GM23248 (cell line): ENCODE data around the gene CHST13. TPM values are rescaled to one million over a fixed set of nuclear protein-coding genes. Genes with fewer than 3 reads are reported as not detected.

ENCODE experiments used
- DNase-seq: peaks from one replicate; pipeline ENCODE4 v3.0.0-alpha.2; 2015
- H2AFZ ChIP-seq: fragments of 200-600 bp; sonication (generic); 2 replicates; pipeline ENCODE4 v1.6.1; 2016; ENCODE audit warnings: antibody characterized with exemption
- H3F3A ChIP-seq: fragments of 200-600 bp; sonication (generic); 2 replicates; pipeline ENCODE4 v1.6.1; 2016; ENCODE audit warnings: mild to moderate bottlenecking, antibody characterized with exemption, mixed run types; ENCODE audit not compliant: insufficient read depth
- H3K27ac ChIP-seq: fragments of 200-600 bp; sonication (generic); 2 replicates; pipeline ENCODE4 v1.5.1; 2016; ENCODE audit warnings: mild to moderate bottlenecking
- H3K27me3 ChIP-seq: fragments of 200-600 bp; sonication (generic); replicated peaks from 2 replicates; pipeline ENCODE4 v1.6.1; 2016; ENCODE audit warnings: mild to moderate bottlenecking; ENCODE audit not compliant: insufficient read depth
- H3K36me3 ChIP-seq: fragments of 200-600 bp; sonication (generic); 2 replicates; pipeline ENCODE4 v1.6.1; 2016; ENCODE audit warnings: low read depth, mild to moderate bottlenecking
- H3K4me1 ChIP-seq: fragments of 200-600 bp; sonication (generic); 2 replicates; pipeline ENCODE4 v1.6.1; 2016; ENCODE audit warnings: mild to moderate bottlenecking; ENCODE audit not compliant: insufficient read depth
- H3K4me2 ChIP-seq: fragments of 200-600 bp; sonication (generic); one replicate; pipeline ENCODE4 v1.6.1; 2016; ENCODE audit warnings: mild to moderate bottlenecking; ENCODE audit not compliant: unreplicated experiment
- H3K4me3 ChIP-seq: fragments of 200-600 bp; sonication (generic); 2 replicates; pipeline ENCODE4 v1.5.1; 2016; ENCODE audit warnings: mild to moderate bottlenecking
- H3K79me2 ChIP-seq: fragments of 200-600 bp; sonication (generic); 2 replicates; pipeline ENCODE4 v1.6.1; 2016; ENCODE audit warnings: mild to moderate bottlenecking; ENCODE audit not compliant: insufficient read depth
- H3K9ac ChIP-seq: fragments of 200-600 bp; sonication (generic); 2 replicates; pipeline ENCODE4 v1.6.1; 2016; ENCODE audit warnings: mild to moderate bottlenecking
- H3K9me2 ChIP-seq: fragments of 200-600 bp; sonication (generic); 2 replicates; pipeline ENCODE4 v1.6.1; 2016; ENCODE audit warnings: mixed run types, mild to moderate bottlenecking, moderate library complexity; ENCODE audit not compliant: insufficient read depth
- H3K9me3 ChIP-seq: fragments of 200-600 bp; sonication (generic); one replicate; pipeline ENCODE4 v1.6.1; 2017; ENCODE audit warnings: low read depth
- H4K20me1 ChIP-seq: fragments of 200-600 bp; sonication (generic); 2 replicates; pipeline ENCODE4 v1.6.0; 2016; ENCODE audit not compliant: insufficient read depth
- EZH2 ChIP-seq: fragments of 200-600 bp; sonication (generic); IDR thresholded peaks from 2 replicates; pipeline ENCODE4 v1.6.1; 2018; ENCODE audit warnings: antibody characterized with exemption, mild to moderate bottlenecking; ENCODE audit not compliant: insufficient read depth, poor library complexity, severe bottlenecking
- EZH2phosphoT487 ChIP-seq: fragments of 200-600 bp; sonication (generic); IDR thresholded peaks from 2 replicates; pipeline ENCODE4 v1.6.1; 2018; ENCODE audit warnings: antibody characterized with exemption, moderate library complexity, mild to moderate bottlenecking, low read depth; ENCODE audit not compliant: insufficient read depth
- WGBS, 2 experiments: methylation state at CpG; one replicate each; pipeline ENCODE4 v1.1.6; 2015 to 2017; ENCODE audit warnings: low lambda C conversion rate in 2 of 2, low coverage in 1 of 2; ENCODE audit errors: missing lambda C conversion rate in 2 of 2; 5-methylcytosine and 5-hydroxymethylcytosine counted together
- in situ Hi-C: fragments of 300-500 bp; cut with MboI; formaldehyde crosslinking; loops from 2 replicates; pipeline ENCODE4 v1.15.0; 2020
- polyA plus RNA-seq: library from polyadenylated mRNA; unstranded; fragments of >200 nt; fragmentation: Nextera tagmentation; extraction: Ambion mirVana; gene quantifications from 2 replicates; pipeline ENCODE4 v1.2.1, GENCODE V29; 2016
- total RNA-seq: library from RNA; depleted of rRNA; stranded (reverse); fragments of >200 nt; shearing (Covaris generic); gene quantifications from 2 replicates; pipeline ENCODE4 v1.2.3, GENCODE V29; 2014

CHST13 gene
- total and polyA plus RNA-seq, 2 experiments from 2014 or later = 0.11 TPM; not detected in 1

DNA sequence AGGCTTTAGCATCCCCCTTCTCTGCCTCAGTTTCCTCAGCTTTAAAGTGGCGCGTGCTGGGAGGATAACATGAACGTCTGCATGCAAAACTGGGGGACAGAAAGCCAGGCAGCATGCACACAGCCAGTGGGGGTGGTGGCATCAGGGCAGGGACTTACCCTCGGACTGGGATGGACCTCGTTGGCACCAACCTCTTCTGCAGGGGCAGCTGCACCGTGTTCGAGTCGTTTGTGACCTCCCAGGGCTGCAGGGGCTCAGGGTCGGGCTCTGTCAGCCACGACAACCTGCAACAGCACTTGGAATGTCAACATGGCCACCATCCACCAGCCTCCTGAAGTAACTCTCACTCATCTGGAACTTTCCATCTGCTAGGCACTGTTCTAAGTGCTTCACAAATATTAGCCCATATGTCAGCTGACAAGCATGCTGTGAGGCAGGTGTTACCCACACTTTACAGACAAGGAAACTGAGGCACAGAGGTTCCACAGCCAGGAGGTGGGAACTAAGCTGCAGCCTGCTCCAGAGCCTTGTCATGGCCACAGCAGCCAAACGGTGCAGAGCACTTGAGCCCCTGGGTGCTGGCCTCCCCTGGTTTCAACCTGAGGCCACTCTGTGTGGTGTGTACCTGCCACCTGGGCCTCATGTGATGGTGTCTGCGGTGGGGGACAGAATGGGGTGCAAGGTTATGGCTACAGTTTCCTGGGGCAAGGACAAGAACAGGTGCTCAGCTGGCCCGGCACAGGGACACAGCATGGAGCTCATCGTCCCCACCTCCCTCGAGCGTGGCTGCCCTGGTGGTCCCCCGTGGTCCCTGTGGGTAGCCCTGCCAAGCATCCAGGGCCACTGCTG, 28.1 kb downstream of the CHST13 start:
- H3K4me2 ChIP-seq = no peak overlapping the region
- TF ChIP-seq EZH2 = no peak
- TF ChIP-seq EZH2phosphoT487 = no peak
- no peak overlapping the region for H3K27ac ChIP-seq
- H4K20me1 ChIP-seq = no peaks in the 10 kb centered on the region
- no peaks in the 10 kb centered on the region for H3K9me2 ChIP-seq
- no peaks in the 10 kb centered on the region for H3K4me1 ChIP-seq
- 50 to 56% methylated on average over 14 to 16 of the region's 17 CpGs for WGBS, 2 experiments
- no peak overlapping the region for H2AFZ ChIP-seq
- H3K4me3 ChIP-seq = no peak overlapping the region
- no peaks in the 10 kb centered on the region for H3K27me3 ChIP-seq
- no peak overlapping the region for H3K9ac ChIP-seq
- no peaks in the 10 kb centered on the region for H3F3A ChIP-seq
- in situ Hi-C loops = no loop called here
- H3K9me3 ChIP-seq = no peaks in the 10 kb centered on the region
- no peaks in the 10 kb centered on the region for H3K79me2 ChIP-seq
- H3K36me3 ChIP-seq = no peaks in the 10 kb centered on the region
- DNase-seq = no peak

DNA sequence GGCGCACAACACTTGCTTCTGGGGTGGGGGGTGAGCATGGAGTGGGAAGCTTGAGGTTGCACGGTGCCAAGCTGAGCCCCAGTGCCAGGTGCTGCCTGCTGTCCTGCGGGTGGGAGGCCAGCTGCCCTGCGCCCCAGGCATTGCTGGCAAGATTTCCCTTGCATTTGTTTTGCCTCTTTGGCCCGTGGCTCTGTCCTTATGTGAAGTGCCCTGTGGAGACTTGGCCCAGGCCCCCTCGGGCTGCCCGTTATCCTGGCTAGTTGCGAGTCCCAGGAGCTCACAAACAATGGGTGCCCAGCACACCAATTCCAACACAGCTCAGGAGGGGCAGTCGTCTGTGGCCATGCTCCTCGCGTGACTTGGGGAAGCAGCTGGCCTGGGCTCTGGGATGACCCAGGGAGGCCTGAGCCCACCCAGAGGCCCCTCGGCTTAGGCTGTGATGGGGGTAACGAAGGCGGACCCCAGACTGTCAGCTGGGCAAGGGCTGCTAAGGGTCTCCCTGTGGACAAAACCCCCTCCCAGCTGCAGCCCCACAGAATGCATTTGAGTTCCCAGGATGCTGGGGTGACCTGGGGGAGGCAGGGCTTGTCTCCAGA, 28.8 kb downstream of the CHST13 start:
- 66 to 67% methylated on average over 14 of the region's 14 CpGs for WGBS, 2 experiments
- Histone ChIP-seq H3K4me1 (no peaks in the 10 kb centered on the region), H3K27me3 (no peaks in the 10 kb centered on the region), H3K4me3 (no peak overlapping the region), H2AFZ (no peak overlapping the region), H3K27ac (no peak overlapping the region), H3K9ac (no peak overlapping the region), H3K9me2 (no peaks in the 10 kb centered on the region), H3K4me2 (no peak overlapping the region), H3K9me3 (no peaks in the 10 kb centered on the region), H3K36me3 (no peaks in the 10 kb centered on the region), H3F3A (no peaks in the 10 kb centered on the region), H4K20me1 (no peaks in the 10 kb centered on the region), H3K79me2 (no peaks in the 10 kb centered on the region)
- DNase-seq = no peak
- in situ Hi-C loops = no loop called here
- TF ChIP-seq EZH2phosphoT487 (no peak), EZH2 (no peak)

DNA sequence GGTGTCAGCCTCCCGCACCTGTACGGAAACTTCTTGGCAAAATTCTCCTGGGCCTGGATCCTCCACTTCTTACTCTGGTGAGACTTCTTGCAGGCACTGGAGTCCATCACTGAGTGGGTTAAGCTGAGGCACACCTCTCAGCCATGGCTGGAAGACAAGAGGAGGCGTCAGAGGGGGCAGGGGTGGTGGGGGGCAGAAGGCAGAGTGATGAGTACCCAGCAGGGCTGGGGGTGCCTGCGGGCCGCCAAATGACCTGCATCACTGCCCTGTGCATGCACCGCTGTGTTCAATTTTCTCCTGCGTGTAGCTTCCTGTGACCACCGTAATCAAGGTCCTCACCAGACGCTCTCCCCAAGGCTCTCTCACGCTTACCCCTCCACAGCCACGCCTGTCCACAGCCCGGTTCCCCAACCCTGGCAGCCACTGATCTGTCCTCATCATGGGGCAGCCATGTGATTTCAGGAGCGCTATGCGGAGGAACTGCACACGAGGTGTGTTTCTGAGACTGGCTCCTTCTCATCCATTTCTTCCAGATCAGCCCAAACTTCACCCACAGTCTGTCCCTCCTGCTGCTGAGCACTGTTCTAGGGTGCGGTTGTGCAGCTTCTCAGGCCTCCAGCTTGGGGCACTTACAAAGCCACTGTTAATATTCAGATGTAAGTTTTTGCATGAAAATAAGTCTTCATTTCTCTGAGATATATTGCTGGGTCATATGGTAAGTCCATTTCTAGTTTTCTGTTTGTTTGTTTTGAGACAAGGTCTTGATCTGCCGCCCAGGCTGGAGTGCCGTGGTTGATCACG, 29.5 kb downstream of the CHST13 start:
- Histone ChIP-seq H2AFZ (no peak overlapping the region), H3K9me2 (no peaks in the 10 kb centered on the region), H3K36me3 (no peaks in the 10 kb centered on the region), H3K4me3 (no peak overlapping the region), H3F3A (no peaks in the 10 kb centered on the region), H3K9me3 (no peaks in the 10 kb centered on the region), H3K79me2 (no peaks in the 10 kb centered on the region), H4K20me1 (no peaks in the 10 kb centered on the region), H3K9ac (no peak overlapping the region), H3K4me2 (no peak overlapping the region), H3K27ac (no peak overlapping the region), H3K27me3 (no peaks in the 10 kb centered on the region), H3K4me1 (no peaks in the 10 kb centered on the region)
- WGBS, 2 experiments = 70 to 72% methylated on average over 16 to 19 of the region's 19 CpGs
- no peak for TF ChIP-seq EZH2
- TF ChIP-seq EZH2phosphoT487 = no peak
- in situ Hi-C loops = no loop called here
- DNase-seq = no peak

DNA sequence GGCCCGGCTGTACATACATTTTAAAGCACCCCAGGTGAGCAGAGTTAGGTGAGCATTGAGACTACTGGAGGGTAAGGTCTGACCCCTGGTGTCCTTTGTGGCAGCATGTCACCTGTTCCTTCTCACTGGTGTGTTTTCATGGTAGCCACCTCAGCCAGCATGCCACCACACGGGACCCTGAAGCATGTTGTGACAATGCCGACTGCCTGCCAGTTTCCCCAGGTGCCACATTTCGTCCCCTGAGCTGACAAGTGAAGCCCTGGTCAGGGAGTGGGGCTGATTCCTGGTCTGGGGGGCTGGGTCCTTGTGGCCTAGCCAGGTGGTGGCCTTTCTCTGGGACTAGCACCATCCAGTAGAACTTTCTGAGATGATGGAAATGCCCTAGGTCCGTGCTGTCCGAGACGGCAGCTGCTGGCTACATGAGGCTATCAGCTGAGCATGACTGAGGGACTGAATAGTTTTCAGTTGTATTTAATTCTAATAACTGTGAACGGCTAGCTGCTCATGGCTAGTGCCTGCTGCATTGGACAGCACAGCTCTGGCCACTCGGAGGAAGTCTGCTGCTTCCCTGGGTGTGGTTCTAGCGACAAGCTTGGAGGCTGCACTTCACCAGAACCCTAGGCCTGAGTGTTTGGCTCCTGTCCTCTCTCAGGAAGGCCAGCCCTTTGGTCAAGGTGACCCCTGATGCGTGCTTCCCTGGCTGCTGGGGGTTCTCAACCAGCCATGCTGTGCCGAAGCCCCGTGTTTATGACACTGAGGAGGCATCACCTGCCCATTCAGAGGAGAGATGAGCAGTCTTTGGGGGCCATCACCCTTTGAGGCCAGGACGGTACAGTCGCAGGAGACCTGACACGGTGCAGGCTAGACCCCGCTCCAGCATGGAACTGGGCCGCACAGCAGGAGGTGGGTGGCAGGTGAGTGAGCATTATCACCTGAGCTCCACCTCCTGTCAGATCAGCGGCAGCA, 30.9 kb downstream of the CHST13 start:
- H4K20me1 ChIP-seq = no peaks in the 10 kb centered on the region
- WGBS, 2 experiments = 72 to 76% methylated on average over 19 of the region's 19 CpGs
- H3K9me3 ChIP-seq = no peaks in the 10 kb centered on the region
- H3K27me3 ChIP-seq = no peaks in the 10 kb centered on the region
- H3K79me2 ChIP-seq = no peaks in the 10 kb centered on the region
- H3K9ac ChIP-seq = no peak overlapping the region
- no peak overlapping the region for H3K27ac ChIP-seq
- TF ChIP-seq EZH2phosphoT487 = no peak
- TF ChIP-seq EZH2 = no peak
- H3K9me2 ChIP-seq = no peaks in the 10 kb centered on the region
- H3F3A ChIP-seq = no peaks in the 10 kb centered on the region
- H3K4me3 ChIP-seq = no peak overlapping the region
- H3K36me3 ChIP-seq = no peaks in the 10 kb centered on the region
- no peak overlapping the region for H3K4me2 ChIP-seq
- no peak overlapping the region for H2AFZ ChIP-seq
- in situ Hi-C loops = no loop called here
- no peak for DNase-seq
- H3K4me1 ChIP-seq = no peaks in the 10 kb centered on the region
